IPS-18c (cell line): ENCODE data around the gene C16orf82.

Source experiments
- H3K4me3 ChIP-seq: 2 replicates; pipeline ENCODE4 v1.7.0; 2013; ENCODE audit warnings: low read depth, mild to moderate bottlenecking, low read length, moderate library complexity; ENCODE audit not compliant: insufficient read depth
- H3K9me3 ChIP-seq: one replicate; pipeline ENCODE4 v1.6.1; 2013; ENCODE audit warnings: mild to moderate bottlenecking, low read length, moderate library complexity; ENCODE audit not compliant: control insufficient read depth, insufficient read depth

Gene C16orf82

GRCh38 chr16:27111486-27111885 lies 44.8 kb downstream of the C16orf82 start:
- Histone ChIP-seq H3K9me3 (no peaks in the 10 kb centered on the region), H3K4me3 (no peak overlapping the region)

GRCh38 chr16:27112093-27112811 lies 45.5 kb downstream of the C16orf82 start:
- Histone ChIP-seq H3K9me3 (peaks cover under 1% of the 10 kb centered on the region), H3K4me3 (no peak overlapping the region)

GRCh38 chr16:27113341-27113841 lies 46.7 kb downstream of the C16orf82 start:
- H3K4me3 ChIP-seq: no peak overlapping the region
- peaks cover 2% of the 10 kb centered on the region for H3K9me3 ChIP-seq

- peaks cover 2% of the 10 kb centered on the region for H3K9me3 ChIP-seq
- H3K4me3 ChIP-seq: no peak overlapping the region
Measured at GRCh38 chr16:27114006-27114405, 47.3 kb downstream of the C16orf82 start.

- peaks cover 2% of the 10 kb centered on the region for H3K9me3 ChIP-seq
- H3K4me3 ChIP-seq: no peak overlapping the region
Measured at GRCh38 chr16:27118526-27118925, 51.8 kb downstream of the C16orf82 start.
